ENCODE results near the gene KCTD13.

Gene KCTD13

DNA sequence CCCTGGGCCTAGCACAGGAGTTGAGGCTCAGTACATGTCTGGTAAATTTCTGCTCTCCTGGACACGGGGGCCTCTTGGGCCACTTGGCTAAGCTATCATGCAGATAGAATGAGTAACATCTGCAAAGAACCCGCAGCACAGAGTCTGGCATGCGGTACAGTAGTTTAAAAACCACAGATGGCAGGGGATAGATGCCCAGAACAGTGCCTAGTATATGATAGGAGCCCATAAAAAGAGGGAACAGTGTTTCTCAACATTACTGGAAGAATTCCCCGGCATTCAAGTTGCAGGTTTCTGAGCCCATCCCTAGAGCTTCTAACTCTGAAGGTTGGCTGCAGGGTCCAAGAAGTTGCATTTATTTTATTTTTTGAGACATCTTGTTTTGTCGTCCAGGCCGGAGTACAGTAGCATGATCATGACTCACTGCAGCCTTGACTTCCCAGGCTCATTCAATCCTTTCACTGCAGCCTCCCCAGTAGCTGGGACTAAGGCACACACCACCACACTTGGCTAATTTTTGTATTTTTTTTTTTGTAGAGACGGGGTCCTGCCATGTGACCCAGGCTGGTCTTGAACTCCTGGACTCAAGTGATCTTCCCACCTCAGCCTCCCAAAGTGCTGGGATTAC lies 68.8 kb downstream of the KCTD13 start:
- no peak for DNase-seq
- H3K4me1 Mint-ChIP-seq (ENCODE audit: low read depth in 2 of 2) = peaks cover 12 to 16% of the 10 kb centered on the region in 2 donors

More for the DNA sequence above, 68.8 kb downstream of the KCTD13 start:
- H3K9me3 Mint-ChIP-seq = no peaks in the 10 kb centered on the region
- no peak overlapping the region for H3K4me3 Mint-ChIP-seq
- peaks cover 18% of the 10 kb centered on the region for H3K36me3 Mint-ChIP-seq (ENCODE audit: insufficient read depth)
- no peaks in the 10 kb centered on the region for H3K27me3 Mint-ChIP-seq
- ATAC-seq (replicated peaks) = no peak
- peak overlapping the region; percentile 44 to 49 for H3K27ac Mint-ChIP-seq

All from effector memory CD8-positive, alpha-beta T cell (primary cell).